Measurements from ENCODE around the gene RNF217.

The RNF217 gene

DNA sequence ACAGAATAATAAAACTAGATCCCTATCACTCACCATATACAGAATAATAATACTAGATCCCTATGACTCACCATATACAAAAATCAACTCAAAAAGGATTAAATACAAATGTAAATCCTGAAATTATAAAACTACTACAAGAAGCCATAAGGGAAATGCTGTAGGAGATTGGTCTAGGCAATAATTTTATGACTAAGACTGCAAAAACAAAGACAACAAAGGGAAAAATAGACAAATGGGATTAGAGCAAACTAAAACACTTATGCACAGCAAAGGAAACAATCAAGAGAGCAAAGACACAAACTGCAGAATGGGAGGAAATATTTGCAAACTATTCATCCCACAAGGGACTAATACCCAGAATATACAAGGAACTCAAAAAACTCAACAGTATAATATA lies 4.1 kb upstream of the RNF217 start:
- H3K27ac ChIP-seq (ENCODE audit: low read length, poor library complexity, severe bottlenecking), result no peak overlapping the region
- no peak overlapping the region for H3K23ac ChIP-seq (ENCODE audit: low read length in 2 of 2)
- peaks cover 0 to 3% of the 10 kb centered on the region in 2 experiments for H3K36me3 ChIP-seq (ENCODE audit: control insufficient read depth in 1 of 2, insufficient read depth in 2 of 2, low read depth in 1 of 2, low read length in 2 of 2)
- no peak overlapping the region for H2BK12ac ChIP-seq (ENCODE audit: low read length in 2 of 2)
- no peak overlapping the region for H2AFZ ChIP-seq (ENCODE audit: low read depth, low read length)
- no peak overlapping the region for H2BK15ac ChIP-seq (ENCODE audit: low read depth, poor library complexity, severe bottlenecking)
- no peak overlapping the region for H2AK5ac ChIP-seq (ENCODE audit: low read length, severe bottlenecking)
- no peak overlapping the region for H3K4ac ChIP-seq (ENCODE audit: low read depth in 1 of 2, low read length in 2 of 2)
- no peaks in the 10 kb centered on the region for H3K9me3 ChIP-seq (ENCODE audit: control insufficient read depth, low read length)
- peaks cover 20% of the 10 kb centered on the region for H3K79me1 ChIP-seq (replicated peaks; ENCODE audit: low read length, poor library complexity, severe bottlenecking)
- H3K9ac ChIP-seq (ENCODE audit: low read length), result no peak overlapping the region
- no peak overlapping the region for H2BK5ac ChIP-seq (ENCODE audit: low read depth, low read length, poor library complexity, severe bottlenecking)
- no peak overlapping the region for H4K8ac ChIP-seq (ENCODE audit: low read length)
- no peak overlapping the region for H3K18ac ChIP-seq (ENCODE audit: low read depth in 1 of 2, low read length in 2 of 2)
- no peak for DNase-seq
- no peak overlapping the region for H3K4me2 ChIP-seq (ENCODE audit: low read length, poor library complexity, severe bottlenecking)
- no peaks in the 10 kb centered on the region for H3K27me3 ChIP-seq (ENCODE audit: control insufficient read depth in 1 of 2, insufficient read depth in 1 of 2, low read length in 2 of 2)
- H3K14ac ChIP-seq (ENCODE audit: low read length in 2 of 2), result no peak overlapping the region
- H4K91ac ChIP-seq (ENCODE audit: low read length), result no peak overlapping the region
- no peak overlapping the region for H3K4me3 ChIP-seq (ENCODE audit: insufficient read depth in 1 of 2, low read depth in 1 of 2, low read length in 2 of 2)
- no peak overlapping the region for H2BK120ac ChIP-seq (ENCODE audit: low read depth, low read length)
- H3K4me1 ChIP-seq (ENCODE audit: control insufficient read depth, insufficient read depth, low read depth, low read length), result peaks cover 11% of the 10 kb centered on the region

DNA sequence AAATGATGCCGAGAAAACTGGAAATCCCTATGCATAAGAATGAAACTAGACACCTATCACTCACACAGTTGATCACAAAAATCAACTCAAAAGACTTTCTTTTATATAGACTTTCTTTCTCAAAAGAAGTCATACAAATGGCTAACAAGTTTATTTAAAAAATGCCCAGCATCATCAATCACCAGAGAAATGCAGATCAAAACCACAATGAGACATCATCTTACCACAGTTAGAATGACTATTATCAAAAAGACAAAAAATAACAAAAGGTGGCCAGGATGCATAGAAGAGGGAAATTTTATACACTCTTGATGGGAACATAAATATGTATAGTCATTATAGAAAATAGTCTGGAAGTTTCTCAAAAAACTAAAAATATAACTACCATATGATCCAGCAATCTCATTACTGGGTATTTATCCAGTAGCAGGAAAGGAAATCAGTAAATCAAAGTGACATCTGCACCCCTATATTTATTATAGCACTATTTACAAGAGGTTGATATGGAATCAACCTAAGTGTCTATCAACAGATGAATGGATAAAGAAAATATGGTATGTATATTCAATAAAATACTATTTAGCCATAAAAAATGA lies 3.4 kb upstream of the RNF217 start:
- Histone ChIP-seq H3K4me2 (ENCODE audit: low read length, poor library complexity, severe bottlenecking) (no peak overlapping the region), H4K91ac (ENCODE audit: low read length) (no peak overlapping the region), H3K36me3 (ENCODE audit: control insufficient read depth in 1 of 2, insufficient read depth in 2 of 2, low read depth in 1 of 2, low read length in 2 of 2) (peaks cover 0 to 3% of the 10 kb centered on the region in 2 experiments), H2BK5ac (ENCODE audit: low read depth, low read length, poor library complexity, severe bottlenecking) (no peak overlapping the region), H2AK5ac (ENCODE audit: low read length, severe bottlenecking) (no peak overlapping the region), H3K27ac (ENCODE audit: low read length, poor library complexity, severe bottlenecking) (no peak overlapping the region), H2BK120ac (ENCODE audit: low read depth, low read length) (no peak overlapping the region), H3K27me3 (ENCODE audit: control insufficient read depth in 1 of 2, insufficient read depth in 1 of 2, low read length in 2 of 2) (no peaks in the 10 kb centered on the region), H3K18ac (ENCODE audit: low read depth in 1 of 2, low read length in 2 of 2) (no peak overlapping the region), H2BK15ac (ENCODE audit: low read depth, poor library complexity, severe bottlenecking) (no peak overlapping the region), H3K9ac (ENCODE audit: low read length) (no peak overlapping the region), H3K4me1 (ENCODE audit: control insufficient read depth, insufficient read depth, low read depth, low read length) (peaks cover 11% of the 10 kb centered on the region), H2BK12ac (ENCODE audit: low read length in 2 of 2) (no peak overlapping the region), H3K9me3 (ENCODE audit: control insufficient read depth, low read length) (no peaks in the 10 kb centered on the region), H3K4me3 (ENCODE audit: insufficient read depth in 1 of 2, low read depth in 1 of 2, low read length in 2 of 2) (no peak overlapping the region), H3K79me1 (replicated peaks; ENCODE audit: low read length, poor library complexity, severe bottlenecking) (peaks cover 20% of the 10 kb centered on the region), H2AFZ (ENCODE audit: low read depth, low read length) (no peak overlapping the region), H3K23ac (ENCODE audit: low read length in 2 of 2) (no peak overlapping the region), H3K4ac (ENCODE audit: low read depth in 1 of 2, low read length in 2 of 2) (no peak overlapping the region), H3K14ac (ENCODE audit: low read length in 2 of 2) (no peak overlapping the region), H4K8ac (ENCODE audit: low read length) (no peak overlapping the region)
- DNase-seq, result peak; percentile 74
- 81% methylated on average over 1 of the region's 1 CpG for WGBS

DNA sequence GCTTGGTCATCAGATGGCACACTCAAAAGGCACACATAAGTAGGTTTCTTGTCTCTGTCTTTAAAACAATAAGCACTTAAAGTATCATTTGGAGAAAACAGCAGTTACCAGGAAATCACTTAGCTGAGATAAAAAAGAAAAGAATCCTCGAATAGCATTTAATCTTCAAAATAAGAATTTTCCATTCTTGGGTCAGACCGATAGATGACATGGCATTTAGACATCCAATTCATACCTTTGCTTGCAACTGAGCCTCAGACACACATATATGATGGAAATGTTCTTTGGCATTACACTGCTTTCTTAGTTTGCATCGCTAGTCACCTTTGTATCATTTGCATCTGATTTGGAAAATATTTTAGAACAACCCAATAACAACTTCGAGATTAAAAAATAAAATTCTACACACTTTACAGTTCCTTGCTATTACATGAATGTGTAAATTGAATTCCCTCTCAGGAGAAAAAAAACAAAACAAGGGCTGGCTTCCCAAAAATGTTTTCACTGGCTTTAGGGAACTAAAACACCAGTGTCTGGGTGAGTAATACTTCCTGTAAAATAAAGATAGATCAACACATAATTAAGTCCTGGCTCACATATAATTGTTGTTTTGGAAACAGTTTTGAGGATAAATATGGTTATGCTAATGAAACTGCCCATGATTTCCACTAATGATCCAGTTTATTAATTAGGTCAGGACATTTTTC lies 1.3 kb upstream of the RNF217 start:
- no peak overlapping the region for H3K14ac ChIP-seq (ENCODE audit: low read length in 2 of 2)
- H3K4me3 ChIP-seq (ENCODE audit: insufficient read depth in 1 of 2, low read depth in 1 of 2, low read length in 2 of 2), result peak overlapping the region in 1 of 2 experiments; percentile 92
- peak overlapping the region; percentile 90 for H3K9ac ChIP-seq (ENCODE audit: low read length)
- H3K23ac ChIP-seq (ENCODE audit: low read length in 2 of 2), result no peak overlapping the region
- H4K91ac ChIP-seq (ENCODE audit: low read length), result no peak overlapping the region
- H3K79me1 ChIP-seq (replicated peaks; ENCODE audit: low read length, poor library complexity, severe bottlenecking), result peaks cover 11% of the 10 kb centered on the region
- peaks cover 0 to 2% of the 10 kb centered on the region in 2 experiments for H3K36me3 ChIP-seq (ENCODE audit: control insufficient read depth in 1 of 2, insufficient read depth in 2 of 2, low read depth in 1 of 2, low read length in 2 of 2)
- no peaks in the 10 kb centered on the region for H3K9me3 ChIP-seq (ENCODE audit: control insufficient read depth, low read length)
- no peak overlapping the region for H2BK12ac ChIP-seq (ENCODE audit: low read length in 2 of 2)
- no peak for DNase-seq
- WGBS, result 83% methylated on average over 3 of the region's 4 CpGs
- no peak overlapping the region for H3K4me2 ChIP-seq (ENCODE audit: low read length, poor library complexity, severe bottlenecking)
- no peak overlapping the region for H3K4ac ChIP-seq (ENCODE audit: low read depth in 1 of 2, low read length in 2 of 2)
- no peak overlapping the region for H2BK120ac ChIP-seq (ENCODE audit: low read depth, low read length)
- no peak overlapping the region for H2AFZ ChIP-seq (ENCODE audit: low read depth, low read length)
- no peak overlapping the region for H3K18ac ChIP-seq (ENCODE audit: low read depth in 1 of 2, low read length in 2 of 2)
- no peaks in the 10 kb centered on the region for H3K27me3 ChIP-seq (ENCODE audit: control insufficient read depth in 1 of 2, insufficient read depth in 1 of 2, low read length in 2 of 2)
- H3K4me1 ChIP-seq (ENCODE audit: control insufficient read depth, insufficient read depth, low read depth, low read length), result no peaks in the 10 kb centered on the region
- no peak overlapping the region for H2BK15ac ChIP-seq (ENCODE audit: low read depth, poor library complexity, severe bottlenecking)
- no peak overlapping the region for H2AK5ac ChIP-seq (ENCODE audit: low read length, severe bottlenecking)
- no peak overlapping the region for H3K27ac ChIP-seq (ENCODE audit: low read length, poor library complexity, severe bottlenecking)
- no peak overlapping the region for H2BK5ac ChIP-seq (ENCODE audit: low read depth, low read length, poor library complexity, severe bottlenecking)
- no peak overlapping the region for H4K8ac ChIP-seq (ENCODE audit: low read length)

DNA sequence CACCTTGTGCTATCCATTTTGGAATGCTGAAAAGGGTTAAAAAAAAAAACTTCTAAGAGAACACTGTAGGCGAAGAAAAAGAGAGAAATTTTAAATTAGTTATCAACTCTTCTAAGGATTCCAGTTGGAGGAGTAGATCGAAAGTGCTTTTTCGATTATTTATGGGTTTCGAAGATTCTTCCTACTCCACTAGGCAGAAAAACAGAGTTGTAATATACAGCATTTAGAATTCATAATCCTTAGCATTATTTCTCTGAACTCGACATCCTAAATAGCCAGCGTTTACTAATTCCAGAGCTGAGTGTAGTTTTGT lies 817 bp upstream of the RNF217 start:
- H3K27me3 ChIP-seq (ENCODE audit: control insufficient read depth in 1 of 2, insufficient read depth in 1 of 2, low read length in 2 of 2), result no peaks in the 10 kb centered on the region
- no peak for DNase-seq
- H2AK5ac ChIP-seq (ENCODE audit: low read length, severe bottlenecking), result no peak overlapping the region
- peak overlapping the region in 1 of 2 experiments; percentile 90 for H3K4ac ChIP-seq (ENCODE audit: low read depth in 1 of 2, low read length in 2 of 2)
- no peak overlapping the region for H2BK5ac ChIP-seq (ENCODE audit: low read depth, low read length, poor library complexity, severe bottlenecking)
- WGBS, result 30% methylated on average over 2 of the region's 6 CpGs
- no peaks in the 10 kb centered on the region for H3K36me3 ChIP-seq (ENCODE audit: control insufficient read depth in 1 of 2, insufficient read depth in 2 of 2, low read depth in 1 of 2, low read length in 2 of 2)
- no peak overlapping the region for H2BK12ac ChIP-seq (ENCODE audit: low read length in 2 of 2)
- no peak overlapping the region for H4K8ac ChIP-seq (ENCODE audit: low read length)
- peak overlapping the region; percentile 67 to 99 for H3K18ac ChIP-seq (ENCODE audit: low read depth in 1 of 2, low read length in 2 of 2)
- no peak overlapping the region for H4K91ac ChIP-seq (ENCODE audit: low read length)
- H3K4me2 ChIP-seq (ENCODE audit: low read length, poor library complexity, severe bottlenecking), result peak overlapping the region; percentile 25
- H2BK15ac ChIP-seq (ENCODE audit: low read depth, poor library complexity, severe bottlenecking), result no peak overlapping the region
- no peaks in the 10 kb centered on the region for H3K4me1 ChIP-seq (ENCODE audit: control insufficient read depth, insufficient read depth, low read depth, low read length)
- H2AFZ ChIP-seq (ENCODE audit: low read depth, low read length), result no peak overlapping the region
- peak overlapping the region; percentile 84 for H3K27ac ChIP-seq (ENCODE audit: low read length, poor library complexity, severe bottlenecking)
- H3K14ac ChIP-seq (ENCODE audit: low read length in 2 of 2), result no peak overlapping the region
- no peak overlapping the region for H3K23ac ChIP-seq (ENCODE audit: low read length in 2 of 2)
- H2BK120ac ChIP-seq (ENCODE audit: low read depth, low read length), result no peak overlapping the region
- peaks cover 5% of the 10 kb centered on the region for H3K79me1 ChIP-seq (replicated peaks; ENCODE audit: low read length, poor library complexity, severe bottlenecking)
- H3K9ac ChIP-seq (ENCODE audit: low read length), result peak overlapping the region; percentile 90
- H3K4me3 ChIP-seq (ENCODE audit: insufficient read depth in 1 of 2, low read depth in 1 of 2, low read length in 2 of 2), result peak overlapping the region; percentile 62 to 92
- no peaks in the 10 kb centered on the region for H3K9me3 ChIP-seq (ENCODE audit: control insufficient read depth, low read length)
